Esophagus squamous epithelium (tissue), 5 donors: ENCODE results near the gene EME1. TPM values are rescaled to one million over a fixed set of nuclear protein-coding genes. Genes with fewer than 3 reads are reported as not detected.
"Not testable (repeated sequence)": the region's sequence is repeated elsewhere in the genome, so short reads cannot be mapped to it uniquely, and the experiment has no call there.

Source experiments
- DNase-seq: peaks from one replicate; lab custom pipeline; 2025; lab: John Stamatoyannopoulos, UW
- H3K27ac ChIP-seq, 4 donors: fragments of 200-600 bp; sonication (generic); one replicate each; pipeline ENCODE4 v1.5.1; 2016 to 2019; ENCODE audit warnings: mild to moderate bottlenecking in 1 of 4
- H3K27me3 ChIP-seq, 4 donors: fragments of 200-600 bp; sonication (generic); 1 replicate in 3 of 4; 2 replicates in 1 of 4; pipeline versions ENCODE4 v1.5.1 to v1.6.0; 2017 to 2021; ENCODE audit warnings: antibody characterized with exemption in 1 of 4
- H3K36me3 ChIP-seq, 3 donors: fragments of 200-600 bp; sonication (generic); one replicate each; pipeline ENCODE4 v1.5.1; 2016 to 2019
- H3K4me1 ChIP-seq, 3 donors: fragments of 200-600 bp; sonication (generic); one replicate each; pipeline ENCODE4 v1.5.1; 2017 to 2019
- H3K4me3 ChIP-seq, 4 donors: fragments of 200-600 bp; sonication (generic); 1 replicate in 3 of 4; 2 replicates in 1 of 4; pipeline ENCODE4 v1.5.1; 2016 to 2019; ENCODE audit warnings: mild to moderate bottlenecking in 2 of 4, moderate library complexity in 1 of 4
- H3K9me3 ChIP-seq, 3 donors: fragments of 200-600 bp; sonication (generic); one replicate each; pipeline ENCODE4 v1.5.1; 2016 to 2019
- POLR2A ChIP-seq, 4 donors: fragments of 450-650 bp; IDR thresholded peaks; one replicate each; pipeline ENCODE4 v1.6.1; 2017; ENCODE audit warnings: antibody characterized with exemption in 4 of 4, mild to moderate bottlenecking in 4 of 4, moderate library complexity in 3 of 4
- WGBS, 2 donors: methylation state at CpG; one replicate each; pipeline ENCODE4 v1.1.5; 2018; 5-methylcytosine and 5-hydroxymethylcytosine counted together
- intact Hi-C: fragments of 100-400 bp; cut with DNase I; formaldehyde crosslinking; loops from one replicate; pipeline ENCODE4 v1.15.0; 2022
- total RNA-seq, 4 donors: library from RNA; depleted of rRNA; stranded (reverse); fragments of >200 nt; gene quantifications; one replicate each; pipeline ENCODE4 v1.1.0, GENCODE V29; 2016
- TF ChIP-seq, protein P1 (sequence below), 6 experiments: fragments of 450-650 bp in 4 of 6; fragments of 200-600 bp in 2 of 6; sonication (generic) in 2 of 6; IDR thresholded peaks; one replicate each; pipeline ENCODE4 v1.5.1; 2016 to 2019; ENCODE audit warnings: antibody characterized with exemption in 6 of 6, mild to moderate bottlenecking in 4 of 6, moderate library complexity in 4 of 6
- donor health status: DM: yes; HTN: yes; CAD: no.

EME1 gene
- total RNA-seq, 4 donors from 2014 or later = 0.57 to 2.7 (median 1.1) TPM

DNA sequence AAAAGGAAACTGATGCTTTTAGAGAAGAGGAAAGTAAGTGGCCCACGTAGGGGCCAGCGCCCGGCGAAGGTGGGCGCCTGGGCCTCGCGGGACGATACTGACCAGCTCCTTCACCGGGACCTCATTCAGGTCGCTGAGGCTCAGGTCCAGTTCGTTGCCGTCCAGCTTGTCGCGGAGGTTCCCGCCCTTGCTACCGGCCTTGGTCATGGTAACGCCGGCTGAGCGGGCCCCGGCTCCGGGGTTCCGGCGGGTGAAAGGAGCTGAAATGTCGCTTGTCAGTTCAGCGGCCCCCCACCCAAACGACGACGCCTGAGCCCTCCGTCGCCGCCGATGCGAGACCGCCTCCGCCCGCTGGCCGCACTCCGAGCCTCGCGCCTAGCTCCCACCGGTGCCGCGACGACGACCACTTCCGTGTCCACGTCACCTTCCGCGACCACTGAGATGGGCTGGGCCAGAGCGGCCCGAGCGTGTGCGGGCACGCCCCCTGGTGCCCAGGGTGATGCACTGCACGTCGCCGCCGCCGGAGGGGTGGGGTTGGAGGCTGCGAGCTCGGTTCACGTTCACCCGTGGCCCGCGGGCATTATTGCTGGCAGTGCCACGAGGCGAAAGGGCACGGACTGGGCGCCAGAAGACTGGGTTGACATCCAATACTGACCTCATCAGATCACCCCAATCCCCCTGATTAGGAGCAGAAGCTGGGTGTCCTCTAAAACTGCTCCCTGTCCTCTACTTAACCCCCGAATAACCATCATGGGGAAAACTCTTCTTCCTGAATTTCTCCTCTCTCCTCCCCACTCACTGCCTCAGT, 24.3 kb downstream of the EME1 start, which contains the start of gene LRRC59:
TSS of gene LRRC59 (minus strand) at position 413 of the 808 bp plus-strand sequence. CDS start at position 207, 206 bp downstream.
- peaks cover 19 to 28% (median 19%) of the 10 kb centered on the region in 3 donors for H3K36me3 ChIP-seq
- H3K4me1 ChIP-seq = peaks cover 7 to 33% (median 23%) of the 10 kb centered on the region in 3 donors
- H3K27ac ChIP-seq = peak within 1 kb of the TSS; percentile 87 to 94 (median 90)
- intact Hi-C loops = no loop called here
- DNase-seq = peak; percentile 66
- H3K9me3 ChIP-seq = no peaks in the 10 kb centered on the region
- no peaks in the 10 kb centered on the region for H3K27me3 ChIP-seq
- peak within 1 kb of the TSS; percentile 78 to 95 (median 82) for H3K4me3 ChIP-seq
- 2 to 4% methylated on average over 4 to 28 of the region's 70 CpGs for WGBS, 2 donors
- TF ChIP-seq, protein P1, sequence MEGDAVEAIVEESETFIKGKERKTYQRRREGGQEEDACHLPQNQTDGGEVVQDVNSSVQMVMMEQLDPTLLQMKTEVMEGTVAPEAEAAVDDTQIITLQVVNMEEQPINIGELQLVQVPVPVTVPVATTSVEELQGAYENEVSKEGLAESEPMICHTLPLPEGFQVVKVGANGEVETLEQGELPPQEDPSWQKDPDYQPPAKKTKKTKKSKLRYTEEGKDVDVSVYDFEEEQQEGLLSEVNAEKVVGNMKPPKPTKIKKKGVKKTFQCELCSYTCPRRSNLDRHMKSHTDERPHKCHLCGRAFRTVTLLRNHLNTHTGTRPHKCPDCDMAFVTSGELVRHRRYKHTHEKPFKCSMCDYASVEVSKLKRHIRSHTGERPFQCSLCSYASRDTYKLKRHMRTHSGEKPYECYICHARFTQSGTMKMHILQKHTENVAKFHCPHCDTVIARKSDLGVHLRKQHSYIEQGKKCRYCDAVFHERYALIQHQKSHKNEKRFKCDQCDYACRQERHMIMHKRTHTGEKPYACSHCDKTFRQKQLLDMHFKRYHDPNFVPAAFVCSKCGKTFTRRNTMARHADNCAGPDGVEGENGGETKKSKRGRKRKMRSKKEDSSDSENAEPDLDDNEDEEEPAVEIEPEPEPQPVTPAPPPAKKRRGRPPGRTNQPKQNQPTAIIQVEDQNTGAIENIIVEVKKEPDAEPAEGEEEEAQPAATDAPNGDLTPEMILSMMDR (IDR thresholded peaks at IDR 0.05) = peak; percentile 88 to 98 (median 96)
- peak in 3 of 4 donors; percentile 47 to 80 (median 72) for TF ChIP-seq POLR2A (IDR thresholded peaks at IDR 0.05)

DNA sequence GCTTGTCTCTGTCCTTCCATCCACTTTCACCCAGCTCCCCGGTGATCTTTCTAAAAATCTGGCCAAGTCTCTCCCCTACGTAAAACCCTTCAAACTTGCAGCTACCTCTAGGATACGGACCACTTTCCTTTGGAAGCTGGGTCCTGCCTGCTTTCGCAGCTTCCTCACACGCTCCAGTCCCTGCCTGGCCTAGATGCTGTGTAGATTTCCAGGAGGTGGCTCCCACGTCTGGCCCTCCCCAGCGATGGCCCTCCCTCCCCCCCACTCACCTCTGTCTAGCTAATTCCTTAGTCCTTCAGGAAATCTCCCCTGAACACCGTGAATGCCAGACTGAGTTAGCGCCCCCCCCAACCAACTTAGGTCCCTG, 24.9 kb downstream of the EME1 start:
- Histone ChIP-seq H3K36me3 (peaks cover 13 to 22% (median 13%) of the 10 kb centered on the region in 3 donors), H3K4me1 (peaks cover 7 to 33% (median 23%) of the 10 kb centered on the region in 3 donors), H3K9me3 (no peaks in the 10 kb centered on the region), H3K4me3 (peak overlapping the region in 3 of 4 donors; percentile 78 to 95 (median 85)), H3K27ac (peak overlapping the region in 3 of 4 donors; percentile 87 to 94 (median 92)), H3K27me3 (no peaks in the 10 kb centered on the region)
- WGBS, 2 donors = 55 to 60% methylated on average over 7 to 8 of the region's 9 CpGs
- intact Hi-C loops = no loop called here
- TF ChIP-seq, protein P1 (IDR thresholded peaks at IDR 0.05) = no peak
- TF ChIP-seq POLR2A (IDR thresholded peaks at IDR 0.05) = no peak
- no peak for DNase-seq

DNA sequence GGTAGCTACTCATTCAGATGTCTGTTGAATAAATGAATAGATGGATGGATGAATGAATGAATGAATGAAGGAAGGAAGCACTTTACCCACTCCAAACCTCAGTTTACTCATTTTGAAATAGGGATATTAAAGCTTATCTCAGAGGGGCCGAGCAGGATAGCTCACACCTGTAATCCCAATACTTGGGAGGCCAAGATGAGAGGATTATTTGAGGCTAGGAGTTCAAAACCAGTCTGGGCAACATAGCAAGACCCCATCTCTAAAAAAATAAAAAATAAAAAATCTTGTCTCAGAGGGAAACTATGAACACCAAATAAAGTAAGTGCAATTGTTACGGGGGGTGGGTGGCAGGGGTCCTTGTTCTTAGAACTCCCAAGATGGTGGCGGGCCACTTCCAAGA, 25.6 kb downstream of the EME1 start:
- H3K4me3 ChIP-seq, intact Hi-C loops, DNase-seq, H3K27ac ChIP-seq, H3K9me3 ChIP-seq, H3K27me3 ChIP-seq: not testable (repeated sequence)
- Histone ChIP-seq H3K36me3 (peaks cover 5 to 15% (median 7%) of the 10 kb centered on the region in 3 donors), H3K4me1 (peaks cover 7 to 33% (median 23%) of the 10 kb centered on the region in 3 donors)
- WGBS, 2 donors = 97 to 98% methylated on average over 3 of the region's 3 CpGs

DNA sequence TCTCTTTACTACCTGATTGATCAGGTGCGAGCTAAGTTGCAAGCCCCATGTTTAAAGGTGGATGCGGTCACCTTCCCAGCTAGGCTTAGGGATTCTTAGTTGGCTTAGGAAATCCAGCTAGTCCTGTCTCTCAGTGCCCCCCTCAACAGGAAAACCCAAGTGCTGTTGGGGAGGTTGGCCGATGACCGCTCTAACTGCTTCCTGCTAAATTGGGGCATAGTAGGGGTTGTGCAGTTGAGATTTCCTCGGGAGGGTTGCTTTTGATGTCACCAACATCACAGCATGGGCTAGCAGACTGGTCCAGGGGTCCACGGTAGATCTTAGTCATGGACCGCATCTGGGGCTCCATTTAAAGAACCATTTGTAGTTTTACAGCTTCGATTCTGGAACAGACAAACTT, 26.6 kb downstream of the EME1 start:
- H3K9me3 ChIP-seq, H3K4me3 ChIP-seq, H3K36me3 ChIP-seq, H3K27ac ChIP-seq, intact Hi-C loops, DNase-seq: not testable (repeated sequence)
- peaks cover 7 to 30% (median 23%) of the 10 kb centered on the region in 3 donors for H3K4me1 ChIP-seq
- 87 to 89% methylated on average over 5 of the region's 8 CpGs for WGBS, 2 donors
- H3K27me3 ChIP-seq = peaks cover 0 to 12% (median 0%) of the 10 kb centered on the region in 4 donors

DNA sequence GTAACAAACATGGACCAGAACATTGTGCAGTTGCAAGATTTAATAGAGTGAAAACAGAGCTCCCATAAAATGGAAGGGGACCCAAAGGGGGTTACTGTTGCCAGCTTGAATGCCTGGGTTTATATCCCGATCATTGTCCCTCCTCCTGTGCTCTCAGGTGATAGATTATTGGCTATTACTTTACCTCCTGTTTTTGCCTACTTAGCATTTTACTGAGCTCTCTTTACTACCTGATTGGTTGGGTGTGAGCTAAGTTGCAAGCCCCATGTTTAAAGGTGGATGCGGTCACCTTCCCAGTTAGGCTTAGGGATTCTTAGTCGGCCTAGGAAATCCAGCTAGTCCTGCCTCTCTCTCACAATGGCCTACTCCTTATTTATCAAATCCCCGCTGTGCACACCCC, 32.3 kb downstream of the EME1 start:
- H3K27me3 ChIP-seq = peaks cover 0 to 22% (median 0%) of the 10 kb centered on the region in 4 donors
- intact Hi-C loops, H3K27ac ChIP-seq, DNase-seq, H3K4me1 ChIP-seq, H3K36me3 ChIP-seq, H3K9me3 ChIP-seq, H3K4me3 ChIP-seq: not testable (repeated sequence)
- WGBS, 2 donors = 82 to 87% methylated on average over 3 to 4 of the region's 4 CpGs

DNA sequence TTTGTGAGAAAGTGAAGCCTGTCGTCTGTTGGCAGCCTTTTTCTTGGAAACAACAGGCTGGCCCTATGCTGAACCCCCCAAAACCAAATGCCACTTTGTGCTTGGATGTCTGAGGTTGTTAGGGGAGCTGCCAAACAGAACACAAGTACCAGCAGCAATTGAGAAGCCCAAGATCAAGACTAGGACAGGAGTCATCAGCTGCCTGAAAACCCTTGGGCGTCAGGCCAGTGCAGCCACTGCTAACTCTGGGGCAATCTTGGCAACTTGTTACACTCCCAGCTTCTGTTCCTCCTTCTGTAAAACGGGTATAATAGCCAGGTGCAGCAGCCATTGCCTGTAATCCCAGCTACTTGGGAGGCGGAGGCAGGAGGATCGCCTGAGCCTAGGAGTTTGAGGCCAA, 33.5 kb downstream of the EME1 start:
- no peak for DNase-seq
- intact Hi-C loops = no loop called here
- no peak overlapping the region for H3K4me3 ChIP-seq
- H3K27me3 ChIP-seq = peaks cover 0 to 22% (median 0%) of the 10 kb centered on the region in 4 donors
- no peaks in the 10 kb centered on the region for H3K36me3 ChIP-seq
- TF ChIP-seq, protein P1 (IDR thresholded peaks at IDR 0.05) = no peak
- 58 to 85% methylated on average over 1 to 4 of the region's 5 CpGs for WGBS, 2 donors
- H3K4me1 ChIP-seq = no peaks in the 10 kb centered on the region
- H3K9me3 ChIP-seq = no peaks in the 10 kb centered on the region
- no peak overlapping the region for H3K27ac ChIP-seq
